Heart left ventricle (tissue), 16 donors: ENCODE measurements around the gene ADCK2. TPM values are rescaled to one million over a fixed set of nuclear protein-coding genes. Genes with fewer than 3 reads are reported as not detected.
"Not testable (repeated sequence)": the region's sequence is repeated elsewhere in the genome, so short reads cannot be mapped to it uniquely, and the experiment has no call there.

Experiments
- ATAC-seq, 4 donors: fragments of 200-7000 bp; cut with Tn5 transposase; one replicate each; pipeline ENCODE4 v1.9.1; 2020 to 2022; ENCODE audit warnings: moderate library complexity in 4 of 4, mild to moderate bottlenecking in 3 of 4, moderate number of reproducible peaks in 1 of 4
- DNase-seq, 5 donors: peaks; one replicate each; pipeline ENCODE4 v3.0.0-alpha.2; 2020
- H3K27ac ChIP-seq, 12 donors: fragments of 200-600 bp; sonication (generic) in 4 of 12; one replicate each; pipeline versions ENCODE4 v1.5.0 to v1.8.0; 2016 to 2022; ENCODE audit warnings: mild to moderate bottlenecking in 2 of 12
- H3K27me3 ChIP-seq, 9 donors: fragments of 200-600 bp; sonication (generic) in 2 of 9; one replicate each; pipeline versions ENCODE4 v1.5.1 to v1.8.0; 2016 to 2022; ENCODE audit warnings: mild to moderate bottlenecking in 3 of 9
- H3K36me3 ChIP-seq, 9 donors: fragments of 200-600 bp; sonication (generic) in 2 of 9; one replicate each; pipeline versions ENCODE4 v1.5.0 to v1.8.0; 2018 to 2022; ENCODE audit warnings: mild to moderate bottlenecking in 2 of 9
- H3K4me1 ChIP-seq, 12 donors: fragments of 200-600 bp; sonication (generic) in 4 of 12; one replicate each; pipeline versions ENCODE4 v1.5.0 to v1.8.0; 2016 to 2022; ENCODE audit warnings: mild to moderate bottlenecking in 3 of 12
- H3K4me3 ChIP-seq, 12 donors: fragments of 200-600 bp; sonication (generic) in 4 of 12; one replicate each; pipeline versions ENCODE4 v1.5.0 to v1.8.0; 2017 to 2022; ENCODE audit warnings: mild to moderate bottlenecking in 9 of 12, moderate library complexity in 4 of 12
- H3K9me3 ChIP-seq, 12 donors: fragments of 200-600 bp; sonication (generic) in 4 of 12; one replicate each; pipeline versions ENCODE4 v1.5.0 to v1.8.0; 2016 to 2022; ENCODE audit warnings: mild to moderate bottlenecking in 1 of 12
- POLR2A ChIP-seq, 2 donors: fragments of 450-650 bp; IDR thresholded peaks; one replicate each; pipeline ENCODE4 v1.6.1; 2017; ENCODE audit warnings: antibody characterized with exemption in 2 of 2, mild to moderate bottlenecking in 2 of 2, moderate library complexity in 2 of 2
- WGBS, 4 donors: extraction: QIAGEN DNeasy Blood & Tissue Kit in 2 of 4; methylation state at CpG; one replicate each; pipeline versions ENCODE4 v1.1.5 to v1.1.7; 2013 to 2018; 5-methylcytosine and 5-hydroxymethylcytosine counted together
- intact Hi-C, 10 donors: fragments of 100-400 bp; cut with DNase I; formaldehyde crosslinking; loops; one replicate each; pipeline versions ENCODE4 v1.11.1 to v1.14.2; 2022
- polyA plus RNA-seq, 2 donors: library from polyadenylated mRNA; stranded (reverse); fragments of 200-250 nt; gene quantifications; one replicate each; pipeline ENCODE4 v1.2.3, GENCODE V29; 2013
- total RNA-seq, 9 donors: library from RNA; depleted of rRNA in 2 of 9; stranded (reverse); fragments of >200 nt in 2 of 9; fragmentation: NEBNext Ultra II Directional in 3 of 9; extraction: Animal tissue kit (Norgen Biotek cat#: 25700) in 3 of 9; gene quantifications; one replicate each; pipeline versions ENCODE4 v1.1.0 to v1.2.4, GENCODE V29; 2016 to 2023
- TF ChIP-seq, protein P1 (sequence below), 12 donors: fragments of 200-600 bp; sonication (generic) in 4 of 12; IDR thresholded peaks; one replicate each; pipeline versions ENCODE4 v1.5.0 to v1.8.0; 2018 to 2022; ENCODE audit warnings: antibody characterized with exemption in 12 of 12, mild to moderate bottlenecking in 5 of 12
- donor health status: ischemic (EF 13 %, LVEDD 7.1; RV severe dilation, severe dysfunction).
- donor health status: healthy with polysubstance abuse.
- donor health status: DM: no; HTN: yes; CAD: no.
- donor health status: DM: no; HTN: no; CAD: no.
- donor health status: ischemic (EF 25% LVEDD 6.9; RV normal size, moderate dysfunction).
- donor health status: ischemic (EF 25% LVEDD 5.7; RV mildly dilated, moderate dysfunction).
- donor health status: healthy.
- donor health status: DM: yes; HTN: yes; CAD: no.
- donor health status: ischemic (EF 35%, LVEDD 5.7; RV mildly dilated, moderate dysfunction).
- donor health status: nonischemic (EF 11% LVEDD 7.7; RV severe dilation, severe dysfunction).
- donor health status: DM: yes; HTN: yes; CAD: no.
- donor health status: PGD.
- donor health status: ischemic (EF 29% LVEDD 5.4; RV normal size, mild dysfunction).
- donor health status: nonischemic (EF 23%, LVEDD 6.1; RV moderate dilation, normal function).

ADCK2 gene
- total and polyA plus RNA-seq, 11 donors = 5.3 to 18.3 (median 10.5) TPM

- ATAC-seq (no peak), DNase-seq (no peak)
- H3K27me3 ChIP-seq = peaks cover 0 to 25% (median 0%) of the 10 kb centered on the region in 9 donors
- peaks cover 0 to 35% (median 14%) of the 10 kb centered on the region in 12 donors for H3K4me1 ChIP-seq
- H3K36me3 ChIP-seq = no peaks in the 10 kb centered on the region
- intact Hi-C loops = loop anchor here in 2 of 10 donors (5.0 to 10.0 kb wide), 2 partner anchors 36 to 49 kb away; no protein-coding TSS in a partner anchor
- no peaks in the 10 kb centered on the region for H3K9me3 ChIP-seq
- TF ChIP-seq, protein P1, sequence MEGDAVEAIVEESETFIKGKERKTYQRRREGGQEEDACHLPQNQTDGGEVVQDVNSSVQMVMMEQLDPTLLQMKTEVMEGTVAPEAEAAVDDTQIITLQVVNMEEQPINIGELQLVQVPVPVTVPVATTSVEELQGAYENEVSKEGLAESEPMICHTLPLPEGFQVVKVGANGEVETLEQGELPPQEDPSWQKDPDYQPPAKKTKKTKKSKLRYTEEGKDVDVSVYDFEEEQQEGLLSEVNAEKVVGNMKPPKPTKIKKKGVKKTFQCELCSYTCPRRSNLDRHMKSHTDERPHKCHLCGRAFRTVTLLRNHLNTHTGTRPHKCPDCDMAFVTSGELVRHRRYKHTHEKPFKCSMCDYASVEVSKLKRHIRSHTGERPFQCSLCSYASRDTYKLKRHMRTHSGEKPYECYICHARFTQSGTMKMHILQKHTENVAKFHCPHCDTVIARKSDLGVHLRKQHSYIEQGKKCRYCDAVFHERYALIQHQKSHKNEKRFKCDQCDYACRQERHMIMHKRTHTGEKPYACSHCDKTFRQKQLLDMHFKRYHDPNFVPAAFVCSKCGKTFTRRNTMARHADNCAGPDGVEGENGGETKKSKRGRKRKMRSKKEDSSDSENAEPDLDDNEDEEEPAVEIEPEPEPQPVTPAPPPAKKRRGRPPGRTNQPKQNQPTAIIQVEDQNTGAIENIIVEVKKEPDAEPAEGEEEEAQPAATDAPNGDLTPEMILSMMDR (IDR thresholded peaks at IDR 0.05) = no peak
- no peak for TF ChIP-seq POLR2A (IDR thresholded peaks at IDR 0.05)
- H3K4me3 ChIP-seq = no peak overlapping the region
- WGBS, 4 donors = 85 to 91% (median 87%) methylated on average over 5 of the region's 5 CpGs
- H3K27ac ChIP-seq = no peak overlapping the region
Observed at GRCh38 chr7:140643416-140643815, 29.3 kb upstream of the ADCK2 start.

DNA sequence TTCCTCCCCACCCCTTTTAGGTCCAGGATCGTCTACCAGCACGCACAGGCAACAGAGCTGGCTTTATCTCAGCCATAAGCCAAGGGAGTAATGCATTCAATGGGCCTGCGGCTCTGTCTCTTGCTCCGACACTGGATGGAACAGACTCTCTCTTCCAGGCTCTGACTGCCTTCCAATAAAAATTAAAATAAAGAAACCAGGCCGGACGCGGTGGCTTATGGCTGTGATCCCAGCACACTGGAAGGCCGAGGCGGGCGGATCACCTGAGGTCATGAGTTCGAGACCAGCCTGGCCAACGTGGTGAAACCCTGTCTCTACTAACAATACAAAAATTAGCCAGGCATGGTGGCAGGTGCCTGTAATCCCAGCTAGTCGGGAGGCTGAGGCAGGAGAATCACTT is 28.0 kb upstream of the ADCK2 start:
- intact Hi-C loops = loop anchor here in 3 of 10 donors (5.0 to 10.0 kb wide), 3 partner anchors 37 to 167 kb away; partner anchors contain the start of gene MKRN1 (in 1 of the 3)
- WGBS, 4 donors = 80 to 93% (median 92%) methylated on average over 13 of the region's 13 CpGs
- not testable (repeated sequence) for H3K9me3 ChIP-seq, H3K36me3 ChIP-seq, DNase-seq, H3K4me3 ChIP-seq, ATAC-seq, H3K27ac ChIP-seq
- H3K27me3 ChIP-seq = peaks cover 0 to 14% (median 0%) of the 10 kb centered on the region in 9 donors
- peaks cover 0 to 23% (median 8%) of the 10 kb centered on the region in 12 donors for H3K4me1 ChIP-seq

DNA sequence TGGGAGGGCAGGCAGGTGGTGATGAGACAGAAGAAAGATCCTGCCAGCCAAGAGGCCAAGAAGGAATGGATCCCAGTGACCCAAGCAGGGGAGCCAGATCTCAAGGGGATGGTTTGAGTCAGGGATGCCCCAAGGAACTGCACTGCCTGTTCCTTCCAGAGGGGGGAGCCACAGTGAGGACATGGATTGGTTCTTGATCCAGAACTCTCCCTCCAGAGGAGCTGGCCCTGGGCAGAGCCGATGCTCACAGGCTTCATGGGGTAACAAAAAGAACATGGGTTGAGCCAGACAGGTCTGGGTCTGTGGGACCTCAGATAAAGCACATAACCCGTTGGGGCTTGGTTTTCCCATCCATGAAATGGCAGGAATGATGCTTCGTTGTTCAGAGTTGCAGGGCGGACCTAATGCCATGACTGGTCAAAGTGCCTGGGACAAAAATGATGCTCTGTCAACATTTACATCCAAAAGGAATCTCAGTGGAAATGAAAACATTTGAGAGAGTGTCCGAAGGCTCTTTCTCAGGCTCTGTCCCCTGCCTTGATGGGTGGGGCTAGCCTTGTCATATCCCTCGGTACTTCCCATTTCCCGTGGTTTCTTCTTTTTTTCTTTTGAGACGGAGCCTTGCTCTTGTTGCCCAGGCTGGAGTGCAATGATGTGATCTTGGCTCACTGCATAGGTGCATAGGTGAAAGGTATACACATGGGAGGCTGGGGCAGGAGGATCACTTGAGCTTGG is 27.4 kb upstream of the ADCK2 start:
- 70 to 83% (median 75%) methylated on average over 8 of the region's 8 CpGs for WGBS, 4 donors
- Histone ChIP-seq H3K27ac (peak overlapping the region in 1 of 12 donors; percentile 5), H3K9me3 (no peaks in the 10 kb centered on the region), H3K27me3 (peaks cover 0 to 9% (median 0%) of the 10 kb centered on the region in 9 donors), H3K4me1 (peaks cover 0 to 20% (median 8%) of the 10 kb centered on the region in 12 donors), H3K36me3 (no peaks in the 10 kb centered on the region), H3K4me3 (no peak overlapping the region)
- intact Hi-C loops = loop anchor here in 2 of 10 donors (5.0 to 10.0 kb wide), 2 partner anchors 51 to 168 kb away; partner anchors contain the start of gene MKRN1 (in 1 of the 2)
- TF ChIP-seq, protein P1 (IDR thresholded peaks at IDR 0.05) = peak in 7 of 12 donors; percentile 13 to 38 (median 31)
- no peak for TF ChIP-seq POLR2A (IDR thresholded peaks at IDR 0.05)
- ATAC-seq = no peak
- DNase-seq = no peak

DNA sequence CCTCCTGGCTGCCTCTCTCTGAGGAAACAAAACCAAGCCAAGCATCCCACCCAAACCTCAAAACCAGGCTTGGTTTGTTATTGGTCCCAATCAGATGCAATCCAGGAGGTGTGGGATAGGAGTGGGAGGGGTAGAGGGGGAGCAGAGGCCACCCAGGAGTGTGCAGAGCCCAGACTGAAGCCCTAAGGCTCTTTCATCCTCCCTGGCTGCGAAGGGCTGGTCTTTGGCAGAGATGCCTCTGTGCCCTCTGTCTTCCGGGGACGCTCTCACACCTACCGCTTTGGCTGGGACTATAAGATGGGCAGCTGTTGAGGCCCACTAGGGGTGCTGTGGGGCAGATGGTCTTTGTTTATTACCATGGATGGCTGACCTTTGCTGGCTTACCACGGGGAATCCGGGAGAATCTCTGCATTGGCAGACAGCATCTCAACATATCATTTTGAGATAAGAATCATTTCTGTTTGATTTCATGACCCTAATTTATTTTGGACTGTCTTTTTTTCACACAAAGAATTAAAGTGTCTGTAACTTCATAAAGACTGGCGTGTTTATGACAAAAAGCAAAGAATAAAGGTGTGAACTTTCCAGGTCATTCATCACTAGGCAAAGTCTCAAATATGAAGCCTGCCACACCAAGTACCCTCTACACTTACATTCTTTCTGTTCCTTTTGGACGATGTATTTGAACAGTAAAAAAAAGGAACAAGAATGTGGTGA is 25.7 kb upstream of the ADCK2 start:
- intact Hi-C loops = loop anchor here in 2 of 10 donors (5.0 to 10.0 kb wide), 2 partner anchors 52 to 170 kb away; partner anchors contain the start of gene MKRN1 (in 1 of the 2)
- H3K27ac ChIP-seq = no peak overlapping the region
- H3K27me3 ChIP-seq = no peaks in the 10 kb centered on the region
- DNase-seq = peak in 1 of 5 donors; percentile 32
- H3K4me1 ChIP-seq = peaks cover 0 to 18% (median under 1%) of the 10 kb centered on the region in 12 donors
- H3K4me3 ChIP-seq = no peak overlapping the region
- 28 to 34% (median 33%) methylated on average over 8 of the region's 8 CpGs for WGBS, 4 donors
- ATAC-seq = peak; percentile 60 to 71 (median 69)
- H3K36me3 ChIP-seq = no peaks in the 10 kb centered on the region
- H3K9me3 ChIP-seq = no peaks in the 10 kb centered on the region
- TF ChIP-seq, protein P1 (IDR thresholded peaks at IDR 0.05) = peak; percentile 18 to 63 (median 42)
- TF ChIP-seq POLR2A (IDR thresholded peaks at IDR 0.05) = no peak
